ENCODE results near the gene AFG3L2. TPM values are rescaled to one million over a fixed set of nuclear protein-coding genes. Genes with fewer than 3 reads are reported as not detected.

AFG3L2 gene
- total RNA-seq, 1 experiment from 2014 or later, result 73.5 TPM

- Histone ChIP-seq H3K4ac (ENCODE audit: low read depth, low read length) (no peak overlapping the region), H3K23me2 (ENCODE audit: insufficient read length, low read depth, low read length, poor library complexity, severe bottlenecking) (peaks cover 14% of the 10 kb centered on the region), H3T11ph (ENCODE audit: low read length) (no peak overlapping the region), H3K14ac (ENCODE audit: insufficient read depth, low read length) (peak overlapping the region; percentile 37; the same call in 1 of the 2 replicates), H4K91ac (ENCODE audit: insufficient read length, low read depth, low read length) (no peak overlapping the region), H4K8ac (replicated peaks; ENCODE audit: insufficient read length, low read depth, low read length) (no peak overlapping the region), H3K23ac (ENCODE audit: insufficient read length, low read depth, low read length) (no peak overlapping the region), H4K5ac (ENCODE audit: insufficient read length, low read depth, low read length) (no peak overlapping the region), H3K79me1 (ENCODE audit: insufficient read depth, low read depth, low read length, poor library complexity, severe bottlenecking) (no peaks in the 10 kb centered on the region), H3K4me2 (ENCODE audit: insufficient read depth, insufficient read length, low read length) (peak overlapping the region; percentile 60), H2BK12ac (ENCODE audit: insufficient read length, low read depth, low read length) (no peak overlapping the region), H3K27ac (ENCODE audit: insufficient read length, low read depth, low read length) (no peak overlapping the region), H3K9ac (ENCODE audit: extremely low read depth, insufficient read length, low read length) (no peak overlapping the region), H2BK15ac (ENCODE audit: low read depth, low read length) (no peak overlapping the region), H3K18ac (ENCODE audit: insufficient read length, low read depth, low read length) (no peak overlapping the region), H2BK5ac (ENCODE audit: insufficient read length, low read length) (no peak overlapping the region), H3K4me1 (ENCODE audit: insufficient read depth, low read length) (peaks cover 4% of the 10 kb centered on the region; the same call in 1 of the 2 replicates), H3K79me2 (ENCODE audit: insufficient read depth, low read length) (peaks cover 2% of the 10 kb centered on the region; the same call in 1 of the 2 replicates), H2BK120ac (ENCODE audit: low read depth, low read length, poor library complexity, severe bottlenecking) (no peak overlapping the region), H2AFZ (ENCODE audit: low read length) (no peak overlapping the region), H4K20me1 (ENCODE audit: control insufficient read depth, insufficient read depth, insufficient read length) (no peaks in the 10 kb centered on the region), H3K9me3 (ENCODE audit: control insufficient read depth, low read depth, low read length) (peaks cover under 1% of the 10 kb centered on the region), H3K56ac (ENCODE audit: insufficient read length, low read depth, low read length) (no peak overlapping the region), H2AK5ac (ENCODE audit: insufficient read length, low read length) (no peak overlapping the region), H3K27me3 (ENCODE audit: insufficient read depth, low read length) (peaks cover 7% of the 10 kb centered on the region; the same call in 1 of the 2 replicates), H2BK20ac (ENCODE audit: low read depth, low read length, poor library complexity, severe bottlenecking) (no peak overlapping the region)
- peaks cover 5 to 12% of the 10 kb centered on the region in 2 experiments; a peak in 4 of 5 replicates for H3K9me3 Mint-ChIP-seq
- no CpG with 5 or more reads among the region's 39 CpGs for WGBS (ENCODE audit: extremely low coverage, insufficient read length, low lambda C conversion rate)
- H3K27me3 Mint-ChIP-seq (ENCODE audit: low read depth), result peaks cover 32% of the 10 kb centered on the region
- H3K27ac Mint-ChIP-seq, result peak overlapping the region in 1 of 3 experiments; percentile 55; a peak in 1 of 7 replicates
- no peak for TF ChIP-seq CTCF (conservative IDR thresholded peaks at IDR 0.05)
- DNase-seq, result no peak
- H3K36me3 Mint-ChIP-seq (ENCODE audit: insufficient read depth in 1 of 3, low read depth in 3 of 3), result peaks cover 24 to 26% (median 26%) of the 10 kb centered on the region in 3 experiments
- H3K4me1 Mint-ChIP-seq, result peaks cover 25 to 31% of the 10 kb centered on the region in 2 experiments
- H3K4me3 Mint-ChIP-seq, result peak overlapping the region; percentile 81 to 89
Observed at GRCh38 chr18:12306752-12307700, 70.0 kb downstream of the AFG3L2 start.
